CD14-positive monocyte (primary cell): ENCODE results near the gene ITPR1. TPM values are rescaled to one million over a fixed set of nuclear protein-coding genes. Genes with fewer than 3 reads are reported as not detected.

Source experiments
- DNase-seq, 3 donors: peaks; one replicate each; pipeline ENCODE4 v3.0.0-alpha.2; 2011 to 2022
- H2AFZ ChIP-seq: 2 replicates; pipeline ENCODE4 v1.6.0; 2012; ENCODE audit warnings: mild to moderate bottlenecking, low read depth, low read length, inconsistent platforms; ENCODE audit not compliant: insufficient read depth, poor library complexity, severe bottlenecking
- H3K27ac ChIP-seq, 2 donors: 1 replicate in 1 of 2; 2 replicates in 1 of 2; pipeline ENCODE4 v1.5.1; 2012 to 2013; ENCODE audit warnings: low read length in 2 of 2, control low read depth in 1 of 2, inconsistent platforms in 1 of 2, low read depth in 1 of 2, mild to moderate bottlenecking in 1 of 2
- H3K27me3 ChIP-seq, 2 donors: one replicate each; pipeline versions ENCODE4 v1.6.0 to v1.6.1; 2011 to 2013; ENCODE audit warnings: low read length in 2 of 2; ENCODE audit not compliant: control insufficient read depth in 2 of 2, insufficient read depth in 2 of 2
- H3K36me3 ChIP-seq, 2 donors: replicated peaks in 1 of 2; 1 replicate in 1 of 2; 2 replicates in 1 of 2; pipeline versions ENCODE4 v1.5.1 to v1.6.1; 2012 to 2013; ENCODE audit warnings: low read length in 2 of 2, control low read depth in 1 of 2, inconsistent platforms in 1 of 2, mild to moderate bottlenecking in 1 of 2; ENCODE audit not compliant: insufficient read depth in 2 of 2, control insufficient read depth in 1 of 2
- H3K4me1 ChIP-seq, 2 donors: 1 replicate in 1 of 2; 2 replicates in 1 of 2; pipeline versions ENCODE4 v1.5.1 to v1.6.1; 2012 to 2013; ENCODE audit warnings: low read length in 2 of 2, control low read depth in 1 of 2, inconsistent platforms in 1 of 2, mild to moderate bottlenecking in 1 of 2, moderate library complexity in 1 of 2; ENCODE audit not compliant: insufficient read depth in 2 of 2, control insufficient read depth in 1 of 2
- H3K4me2 ChIP-seq: replicated peaks from 2 replicates; pipeline ENCODE3; 2012; ENCODE audit warnings: low read length, moderate library complexity, mild to moderate bottlenecking; ENCODE audit not compliant: poor library complexity, severe bottlenecking; ENCODE audit errors: extremely low read depth
- H3K4me3 ChIP-seq, 3 experiments: fragments of 200-600 bp in 1 of 3; sonication (generic) in 1 of 3; replicated peaks in 1 of 3; 1 replicate in 2 of 3; 2 replicates in 1 of 3; pipeline ENCODE4 v1.5.1; 2011 to 2013; ENCODE audit warnings: low read length in 3 of 3, mild to moderate bottlenecking in 3 of 3, control low read depth in 2 of 3, low read depth in 2 of 3, inconsistent platforms in 1 of 3, moderate library complexity in 1 of 3
- H3K79me2 ChIP-seq: 2 replicates; pipeline ENCODE4 v1.6.0; 2012; ENCODE audit warnings: mild to moderate bottlenecking, control low read depth, inconsistent platforms, low read length, moderate library complexity; ENCODE audit not compliant: insufficient read depth
- H3K9ac ChIP-seq: 2 replicates; pipeline ENCODE4 v1.6.0; 2017; ENCODE audit warnings: low read length, mild to moderate bottlenecking; ENCODE audit not compliant: insufficient read depth, poor library complexity, severe bottlenecking
- H3K9me3 ChIP-seq, 2 donors: replicated peaks in 1 of 2; 1 replicate in 1 of 2; 2 replicates in 1 of 2; pipeline versions ENCODE4 v1.5.1 to v1.6.1; 2012 to 2013; ENCODE audit warnings: low read length in 2 of 2, control low read depth in 1 of 2; ENCODE audit not compliant: control insufficient read depth in 1 of 2, insufficient read depth in 1 of 2
- H4K20me1 ChIP-seq: 2 replicates; pipeline ENCODE4 v1.6.0; 2012; ENCODE audit warnings: mild to moderate bottlenecking, low read length, control low read depth, moderate library complexity; ENCODE audit not compliant: insufficient read depth
- H3K27ac Mint-ChIP-seq, 7 donors: one replicate each; pipeline ENCODE4 v1.8.0; 2020; ENCODE audit warnings: mild to moderate bottlenecking in 7 of 7, mixed read lengths in 7 of 7, moderate library complexity in 6 of 7, inconsistent platforms in 2 of 7
- H3K27me3 Mint-ChIP-seq, 3 donors: one replicate each; pipeline ENCODE4 v1.8.0; 2021 to 2022; ENCODE audit warnings: low read depth in 3 of 3, mild to moderate bottlenecking in 3 of 3, mixed read lengths in 3 of 3, moderate library complexity in 3 of 3, inconsistent platforms in 1 of 3
- H3K36me3 Mint-ChIP-seq, 2 donors: one replicate each; pipeline ENCODE4 v1.8.0; 2020; ENCODE audit warnings: mixed read lengths in 2 of 2, inconsistent platforms in 1 of 2, mild to moderate bottlenecking in 1 of 2
- H3K4me1 Mint-ChIP-seq: one replicate; pipeline ENCODE4 v1.8.0; 2020; ENCODE audit warnings: mild to moderate bottlenecking, mixed read lengths
- H3K4me3 Mint-ChIP-seq, 2 donors: one replicate each; pipeline ENCODE4 v1.8.0; 2020; ENCODE audit warnings: mild to moderate bottlenecking in 2 of 2, mixed read lengths in 2 of 2, moderate library complexity in 1 of 2
- H3K9me3 Mint-ChIP-seq, 7 donors: one replicate each; pipeline ENCODE4 v1.8.0; 2020 to 2022; ENCODE audit warnings: mixed read lengths in 7 of 7, mild to moderate bottlenecking in 6 of 7, moderate library complexity in 6 of 7, inconsistent platforms in 2 of 7
- WGBS: methylation state at CpG from one replicate; pipeline ENCODE4 v1.1.5; 2013; ENCODE audit warnings: missing lambda C conversion rate; ENCODE audit not compliant: insufficient coverage; 5-methylcytosine and 5-hydroxymethylcytosine counted together
- intact Hi-C, 2 donors: fragments of 100-400 bp; cut with micrococcal nuclease; formaldehyde crosslinking; loops; one replicate each; pipeline versions ENCODE4 v1.15.0 to v1.15.1; 2023
- polyA plus RNA-seq, 3 donors: library from polyadenylated mRNA; depleted of rRNA in 1 of 3; unstranded in 2 of 3; stranded (reverse) in 1 of 3; fragments of 300-500 nt in 2 of 3; fragments of >200 nt in 1 of 3; fragmentation: Illumina TruSeq in 2 of 3; gene quantifications; 1 replicate in 2 of 3; 2 replicates in 1 of 3; pipeline ENCODE4 v1.2.3, GENCODE V29; 2012 to 2021
- TF ChIP-seq, protein P1 (sequence below): fragments of 200-600 bp; IDR thresholded peaks from one replicate; pipeline ENCODE4 v1.8.0; 2022; ENCODE audit warnings: antibody characterized with exemption, mild to moderate bottlenecking

ITPR1 gene
- polyA plus RNA-seq, 3 donors, result 3.2 to 21.1 (median 7.1) TPM

DNA sequence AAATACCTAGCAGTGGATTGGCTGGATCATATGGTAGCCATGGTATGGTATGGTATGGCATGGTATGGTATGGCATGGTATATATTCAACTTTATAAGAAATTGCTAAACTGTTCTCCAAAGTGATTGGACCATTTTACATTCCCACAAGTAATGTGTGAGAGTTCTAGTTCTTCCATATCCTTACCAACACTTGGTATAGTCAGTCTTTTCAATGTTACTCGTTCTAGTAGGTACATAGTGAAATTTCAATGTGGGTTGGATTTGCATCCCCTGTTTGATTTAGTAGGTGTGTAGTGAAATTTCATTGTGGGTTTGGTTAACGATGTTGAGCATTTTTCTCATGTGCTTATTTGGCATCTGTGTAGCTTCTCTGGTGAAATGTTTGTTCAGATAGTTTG, 154.3 kb downstream of the ITPR1 start:
- Mint-ChIP-seq H3K36me3 (peaks cover 73 to 88% of the 10 kb centered on the region in 2 donors), H3K27ac (no peak overlapping the region), H3K9me3 (no peaks in the 10 kb centered on the region), H3K4me1 (no peaks in the 10 kb centered on the region), H3K4me3 (no peak overlapping the region), H3K27me3 (no peaks in the 10 kb centered on the region)
- no peak overlapping the region for H3K4me3 ChIP-seq
- H3K9ac ChIP-seq, result no peak overlapping the region
- no peak overlapping the region for H3K4me2 ChIP-seq
- peaks cover 68 to 97% of the 10 kb centered on the region in 2 donors for H3K36me3 ChIP-seq
- DNase-seq, result no peak
- H3K27me3 ChIP-seq, result no peaks in the 10 kb centered on the region
- H2AFZ ChIP-seq, result no peak overlapping the region
- H3K79me2 ChIP-seq, result no peaks in the 10 kb centered on the region
- H3K9me3 ChIP-seq, result no peaks in the 10 kb centered on the region
- TF ChIP-seq, protein P1, sequence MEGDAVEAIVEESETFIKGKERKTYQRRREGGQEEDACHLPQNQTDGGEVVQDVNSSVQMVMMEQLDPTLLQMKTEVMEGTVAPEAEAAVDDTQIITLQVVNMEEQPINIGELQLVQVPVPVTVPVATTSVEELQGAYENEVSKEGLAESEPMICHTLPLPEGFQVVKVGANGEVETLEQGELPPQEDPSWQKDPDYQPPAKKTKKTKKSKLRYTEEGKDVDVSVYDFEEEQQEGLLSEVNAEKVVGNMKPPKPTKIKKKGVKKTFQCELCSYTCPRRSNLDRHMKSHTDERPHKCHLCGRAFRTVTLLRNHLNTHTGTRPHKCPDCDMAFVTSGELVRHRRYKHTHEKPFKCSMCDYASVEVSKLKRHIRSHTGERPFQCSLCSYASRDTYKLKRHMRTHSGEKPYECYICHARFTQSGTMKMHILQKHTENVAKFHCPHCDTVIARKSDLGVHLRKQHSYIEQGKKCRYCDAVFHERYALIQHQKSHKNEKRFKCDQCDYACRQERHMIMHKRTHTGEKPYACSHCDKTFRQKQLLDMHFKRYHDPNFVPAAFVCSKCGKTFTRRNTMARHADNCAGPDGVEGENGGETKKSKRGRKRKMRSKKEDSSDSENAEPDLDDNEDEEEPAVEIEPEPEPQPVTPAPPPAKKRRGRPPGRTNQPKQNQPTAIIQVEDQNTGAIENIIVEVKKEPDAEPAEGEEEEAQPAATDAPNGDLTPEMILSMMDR, result no peak
- no peaks in the 10 kb centered on the region for H4K20me1 ChIP-seq
- WGBS, result no CpG with 5 or more reads among the region's 2 CpGs
- no peaks in the 10 kb centered on the region for H3K4me1 ChIP-seq
- intact Hi-C loops, result no loop called here
- no peak overlapping the region for H3K27ac ChIP-seq

DNA sequence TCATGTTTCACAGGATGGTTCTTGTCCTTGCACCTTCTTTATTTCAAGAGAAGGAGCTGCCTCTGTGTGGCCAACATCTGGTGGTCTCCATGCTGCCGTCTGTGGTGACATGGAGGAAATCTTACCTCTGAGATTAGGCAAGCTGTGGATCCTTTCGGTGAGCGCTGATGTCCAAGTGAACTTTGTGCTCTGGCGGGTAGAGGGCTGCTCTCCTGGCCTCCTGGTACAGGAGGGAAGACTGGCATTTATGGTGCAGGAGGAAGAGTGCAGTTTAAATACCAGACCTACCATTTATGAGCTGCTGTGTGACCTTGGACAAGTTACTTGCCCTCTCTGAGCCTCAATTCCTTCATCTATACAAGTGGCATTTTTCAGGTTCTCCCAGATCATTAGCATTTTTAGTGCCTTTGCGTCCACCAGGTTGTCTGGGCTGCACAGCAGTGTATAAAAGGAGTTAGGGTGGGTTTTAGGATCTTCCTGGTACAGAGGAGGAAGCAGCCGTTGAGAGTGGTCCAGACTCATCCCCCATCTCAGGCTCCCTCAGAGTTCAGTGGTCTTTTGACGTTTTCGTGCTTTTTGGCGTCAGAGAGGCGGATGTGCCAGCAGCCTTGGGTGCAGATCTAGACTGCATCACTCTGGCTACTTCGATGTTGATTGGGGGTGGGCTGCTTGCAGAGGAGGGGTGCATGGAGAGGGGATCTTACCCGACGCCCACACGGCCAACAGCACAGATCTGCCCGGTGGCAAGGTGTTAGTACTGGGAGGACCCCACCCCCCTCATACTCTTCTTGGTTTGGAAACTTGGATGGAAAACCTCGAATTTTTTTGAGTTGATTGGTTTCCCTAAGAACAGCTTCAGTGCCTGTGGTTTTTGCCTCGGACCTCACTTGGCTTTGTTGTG, 162.2 kb downstream of the ITPR1 start:
- no peak for DNase-seq
- no peaks in the 10 kb centered on the region for H3K9me3 ChIP-seq
- no peaks in the 10 kb centered on the region for H4K20me1 ChIP-seq
- TF ChIP-seq, protein P1, result no peak
- Mint-ChIP-seq H3K4me1 (no peaks in the 10 kb centered on the region), H3K27ac (no peak overlapping the region), H3K4me3 (no peak overlapping the region), H3K36me3 (peaks cover 78 to 79% of the 10 kb centered on the region in 2 donors), H3K27me3 (peaks cover 0 to 4% (median 0%) of the 10 kb centered on the region in 3 donors), H3K9me3 (no peaks in the 10 kb centered on the region)
- H3K4me3 ChIP-seq, result no peak overlapping the region
- no peak overlapping the region for H3K9ac ChIP-seq
- H3K27me3 ChIP-seq, result no peaks in the 10 kb centered on the region
- H3K4me1 ChIP-seq, result no peaks in the 10 kb centered on the region
- 82% methylated on average over 9 of the region's 17 CpGs for WGBS
- H3K27ac ChIP-seq, result no peak overlapping the region
- intact Hi-C loops, result no loop called here
- no peaks in the 10 kb centered on the region for H3K79me2 ChIP-seq
- no peak overlapping the region for H2AFZ ChIP-seq
- peaks cover 56 to 91% of the 10 kb centered on the region in 2 donors for H3K36me3 ChIP-seq
- no peak overlapping the region for H3K4me2 ChIP-seq
